ENCODE measurements around the gene FAM170B. TPM values are rescaled to one million over a fixed set of nuclear protein-coding genes. Genes with fewer than 3 reads are reported as not detected.

The FAM170B gene
- polyA plus RNA-seq, 1 of the 3 experiments (the other 2 are of a cell fraction): not detected

DNA sequence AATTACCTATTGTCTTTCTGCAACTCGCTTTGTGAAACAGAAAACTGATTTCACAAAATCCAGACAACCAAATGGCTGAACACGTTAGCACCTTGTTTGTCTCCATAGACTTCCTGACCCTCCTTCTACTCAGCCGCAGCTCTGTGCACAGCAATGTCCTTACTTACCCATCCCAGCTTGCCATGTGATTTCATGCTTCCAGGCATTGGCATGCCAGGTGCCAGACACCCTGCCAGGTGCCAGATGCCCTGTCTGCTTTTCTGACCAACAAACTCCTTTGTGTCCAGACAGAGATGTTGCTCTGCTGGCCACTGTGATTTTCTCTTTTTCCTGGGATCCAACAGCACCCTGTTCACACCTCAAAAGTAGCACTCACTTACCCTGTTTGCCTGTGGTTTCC, 16.1 kb upstream of the FAM170B start:
- DNase-seq: no peak
- no peaks in the 10 kb centered on the region for H3K27me3 ChIP-seq (ENCODE audit: insufficient read depth)
- H2AFZ ChIP-seq (ENCODE audit: low read depth): no peak overlapping the region
- ChIA-PET POLR2A (no interaction called here), CTCF (interaction anchor here (2.0 to 2.3 kb wide), 3 partner anchors 11 to 257 kb away, joined by 5 to 8 read pairs (median 7); no protein-coding TSS in a partner anchor)
- H3K4me2 ChIP-seq: no peak overlapping the region
- no peaks in the 10 kb centered on the region for H3K9me2 ChIP-seq
- H3K27ac ChIP-seq (ENCODE audit: low read depth in 2 of 2, low read length in 1 of 2): peak overlapping the region in 1 of 2 experiments; percentile 99; a peak in 2 of 4 replicates
- H3K4me3 ChIP-seq (ENCODE audit: low read depth in 2 of 2, low read length in 1 of 2): no peak overlapping the region
- no peaks in the 10 kb centered on the region for H3K9me3 ChIP-seq
- H3K9ac ChIP-seq: no peak overlapping the region
- no peaks in the 10 kb centered on the region for H3F3A ChIP-seq (replicated peaks; ENCODE audit: insufficient read depth)
- peaks cover 0 to 38% of the 10 kb centered on the region in 2 experiments; a peak in 2 of 4 replicates for H3K4me1 ChIP-seq (ENCODE audit: control insufficient read depth in 1 of 2, insufficient read depth in 2 of 2, low read depth in 1 of 2, low read length in 1 of 2)
- H4K20me1 ChIP-seq (ENCODE audit: insufficient read depth): no peaks in the 10 kb centered on the region
- H3K36me3 ChIP-seq (replicated peaks in 1 of 2; ENCODE audit: control insufficient read depth in 1 of 2, insufficient read depth in 2 of 2, low read length in 1 of 2): no peaks in the 10 kb centered on the region
- H3K79me2 ChIP-seq (ENCODE audit: insufficient read depth): no peaks in the 10 kb centered on the region
- peak; percentile 1; the same call in 1 of the 2 replicates for TF ChIP-seq RAD21 (IDR thresholded peaks at IDR 0.05; ENCODE audit: low read length)
- TF ChIP-seq YY1 (IDR thresholded peaks at IDR 0.05; ENCODE audit: low read depth): no peak
- TF ChIP-seq, protein P1, sequence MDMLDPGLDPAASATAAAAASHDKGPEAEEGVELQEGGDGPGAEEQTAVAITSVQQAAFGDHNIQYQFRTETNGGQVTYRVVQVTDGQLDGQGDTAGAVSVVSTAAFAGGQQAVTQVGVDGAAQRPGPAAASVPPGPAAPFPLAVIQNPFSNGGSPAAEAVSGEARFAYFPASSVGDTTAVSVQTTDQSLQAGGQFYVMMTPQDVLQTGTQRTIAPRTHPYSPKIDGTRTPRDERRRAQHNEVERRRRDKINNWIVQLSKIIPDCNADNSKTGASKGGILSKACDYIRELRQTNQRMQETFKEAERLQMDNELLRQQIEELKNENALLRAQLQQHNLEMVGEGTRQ (IDR thresholded peaks at IDR 0.05; ENCODE audit: borderline replicate concordance, low read depth, low read length): no peak
- peak; percentile 31; the same call in 1 of the 2 replicates for TF ChIP-seq RCOR1 (IDR thresholded peaks at IDR 0.05; ENCODE audit: low read length)
- TF ChIP-seq EP300 (IDR thresholded peaks at IDR 0.05; ENCODE audit: borderline replicate concordance in 1 of 2, low read depth in 1 of 2, low read length in 1 of 2): peak in 1 of 2 experiments; percentile 34; a peak in 1 of 4 replicates
- 18% methylated on average over 3 of the region's 3 CpGs for WGBS (ENCODE audit: low lambda C conversion rate)

DNA sequence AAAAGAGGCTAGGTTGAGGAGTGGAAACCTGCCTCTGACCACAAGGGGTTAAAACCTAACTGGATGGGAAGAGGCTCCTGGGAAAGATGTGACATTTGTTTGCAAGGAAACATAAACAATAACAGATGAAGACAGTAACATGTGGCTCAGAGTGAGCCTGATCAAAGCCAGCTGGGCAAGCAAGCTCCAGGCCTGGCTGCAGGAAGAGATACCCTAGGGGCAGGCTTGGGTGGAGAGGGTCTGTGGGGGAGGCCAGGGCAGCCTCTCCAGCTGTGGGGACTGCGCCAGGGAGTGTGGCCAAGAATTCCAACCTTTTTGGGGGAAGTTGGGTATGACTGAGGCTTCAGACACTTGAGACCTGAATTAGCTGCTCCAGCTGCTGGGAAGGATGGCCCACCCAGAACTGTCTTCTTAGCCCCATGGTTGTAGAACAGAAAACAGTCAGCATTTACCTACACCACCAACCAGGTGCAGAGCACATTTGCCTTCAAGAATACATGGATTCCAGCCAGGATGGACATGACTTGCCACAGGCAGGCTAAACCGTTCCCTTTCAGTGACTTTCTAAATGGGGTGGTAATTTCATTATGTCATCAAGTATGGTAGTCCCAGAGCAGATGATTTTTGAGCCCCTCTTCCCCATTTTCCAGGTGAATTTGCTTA, 10.4 kb upstream of the FAM170B start:
- no peaks in the 10 kb centered on the region for H3F3A ChIP-seq (replicated peaks; ENCODE audit: insufficient read depth)
- CTCF ChIA-PET: interaction anchor here (0.9 to 1.6 kb wide), 3 partner anchors 10 to 488 kb away, joined by 3 to 5 read pairs (median 4); no protein-coding TSS in a partner anchor
- peak overlapping the region in 1 of 2 experiments; percentile 86; a peak in 2 of 4 replicates for H3K27ac ChIP-seq (ENCODE audit: low read depth in 2 of 2, low read length in 1 of 2)
- H3K36me3 ChIP-seq (replicated peaks in 1 of 2; ENCODE audit: control insufficient read depth in 1 of 2, insufficient read depth in 2 of 2, low read length in 1 of 2): no peaks in the 10 kb centered on the region
- POLR2A ChIA-PET: interaction anchor here (1.0 kb wide), 1 partner anchor 26 kb away, joined by 4 read pairs; no protein-coding TSS in a partner anchor
- no peak overlapping the region for H3K9ac ChIP-seq
- no peak overlapping the region for H2AFZ ChIP-seq (ENCODE audit: low read depth)
- DNase-seq: peak; percentile 68
- H3K4me3 ChIP-seq (ENCODE audit: low read depth in 2 of 2, low read length in 1 of 2): no peak overlapping the region
- no peaks in the 10 kb centered on the region for H3K9me3 ChIP-seq
- no peaks in the 10 kb centered on the region for H3K9me2 ChIP-seq
- 29% methylated on average over 1 of the region's 2 CpGs for WGBS (ENCODE audit: low lambda C conversion rate)
- H3K79me2 ChIP-seq (ENCODE audit: insufficient read depth): no peaks in the 10 kb centered on the region
- no peaks in the 10 kb centered on the region for H3K27me3 ChIP-seq (ENCODE audit: insufficient read depth)
- peaks cover 0 to 26% of the 10 kb centered on the region in 2 experiments; a peak in 2 of 4 replicates for H3K4me1 ChIP-seq (ENCODE audit: control insufficient read depth in 1 of 2, insufficient read depth in 2 of 2, low read depth in 1 of 2, low read length in 1 of 2)
- H4K20me1 ChIP-seq (ENCODE audit: insufficient read depth): no peaks in the 10 kb centered on the region
- H3K4me2 ChIP-seq: no peak overlapping the region
- TF ChIP-seq, protein P2, sequence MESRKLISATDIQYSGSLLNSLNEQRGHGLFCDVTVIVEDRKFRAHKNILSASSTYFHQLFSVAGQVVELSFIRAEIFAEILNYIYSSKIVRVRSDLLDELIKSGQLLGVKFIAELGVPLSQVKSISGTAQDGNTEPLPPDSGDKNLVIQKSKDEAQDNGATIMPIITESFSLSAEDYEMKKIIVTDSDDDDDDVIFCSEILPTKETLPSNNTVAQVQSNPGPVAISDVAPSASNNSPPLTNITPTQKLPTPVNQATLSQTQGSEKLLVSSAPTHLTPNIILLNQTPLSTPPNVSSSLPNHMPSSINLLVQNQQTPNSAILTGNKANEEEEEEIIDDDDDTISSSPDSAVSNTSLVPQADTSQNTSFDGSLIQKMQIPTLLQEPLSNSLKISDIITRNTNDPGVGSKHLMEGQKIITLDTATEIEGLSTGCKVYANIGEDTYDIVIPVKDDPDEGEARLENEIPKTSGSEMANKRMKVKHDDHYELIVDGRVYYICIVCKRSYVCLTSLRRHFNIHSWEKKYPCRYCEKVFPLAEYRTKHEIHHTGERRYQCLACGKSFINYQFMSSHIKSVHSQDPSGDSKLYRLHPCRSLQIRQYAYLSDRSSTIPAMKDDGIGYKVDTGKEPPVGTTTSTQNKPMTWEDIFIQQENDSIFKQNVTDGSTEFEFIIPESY (IDR thresholded peaks at IDR 0.05; ENCODE audit: borderline replicate concordance, low read depth): no peak
- TF ChIP-seq RCOR1 (IDR thresholded peaks at IDR 0.05; ENCODE audit: low read length) (peak; percentile 64), FOSL2 (IDR thresholded peaks at IDR 0.05; ENCODE audit: borderline replicate concordance, low read depth) (no peak), SMC3 (IDR thresholded peaks at IDR 0.05; ENCODE audit: low read depth, low read length) (no peak), TCF12 (IDR thresholded peaks at IDR 0.05) (peak; percentile 43; the same call in 1 of the 2 replicates), RAD21 (IDR thresholded peaks at IDR 0.05; ENCODE audit: low read length) (no peak), TEAD4 (IDR thresholded peaks at IDR 0.05; ENCODE audit: borderline replicate concordance, insufficient read depth) (no peak), FOXJ3 (CRISPR knock-in tag; IDR thresholded peaks at IDR 0.05) (no peak), CHD2 (IDR thresholded peaks at IDR 0.05; ENCODE audit: low read length, partially characterized antibody) (peak; percentile 69), POLR2AphosphoS5 (IDR thresholded peaks at IDR 0.05; ENCODE audit: low read depth, low read length) (no peak), NFIC (IDR thresholded peaks at IDR 0.05; ENCODE audit: borderline replicate concordance) (no peak), MEF2A (IDR thresholded peaks at IDR 0.05; ENCODE audit: borderline replicate concordance, low read depth) (no peak), JUND (IDR thresholded peaks at IDR 0.05) (no peak), YY1 (IDR thresholded peaks at IDR 0.05; ENCODE audit: low read depth) (no peak), RXRA (IDR thresholded peaks at IDR 0.05; ENCODE audit: borderline replicate concordance, low read depth) (no peak), RFX5 (IDR thresholded peaks at IDR 0.05; ENCODE audit: low read length) (no peak), NRF1 (IDR thresholded peaks at IDR 0.05; ENCODE audit: low read depth, low read length) (no peak), EP300 (IDR thresholded peaks at IDR 0.05; ENCODE audit: borderline replicate concordance in 1 of 2, low read depth in 1 of 2, low read length in 1 of 2) (peak in 1 of 2 experiments; percentile 68; a peak in 2 of 4 replicates)
- TF ChIP-seq, protein P3, sequence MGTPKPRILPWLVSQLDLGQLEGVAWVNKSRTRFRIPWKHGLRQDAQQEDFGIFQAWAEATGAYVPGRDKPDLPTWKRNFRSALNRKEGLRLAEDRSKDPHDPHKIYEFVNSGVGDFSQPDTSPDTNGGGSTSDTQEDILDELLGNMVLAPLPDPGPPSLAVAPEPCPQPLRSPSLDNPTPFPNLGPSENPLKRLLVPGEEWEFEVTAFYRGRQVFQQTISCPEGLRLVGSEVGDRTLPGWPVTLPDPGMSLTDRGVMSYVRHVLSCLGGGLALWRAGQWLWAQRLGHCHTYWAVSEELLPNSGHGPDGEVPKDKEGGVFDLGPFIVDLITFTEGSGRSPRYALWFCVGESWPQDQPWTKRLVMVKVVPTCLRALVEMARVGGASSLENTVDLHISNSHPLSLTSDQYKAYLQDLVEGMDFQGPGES (IDR thresholded peaks at IDR 0.05; ENCODE audit: low read depth, low read length): no peak
- TF ChIP-seq, protein P1 (IDR thresholded peaks at IDR 0.05; ENCODE audit: borderline replicate concordance, low read depth, low read length): no peak

Data from SK-N-SH (cell line).